SK-N-MC (cell line): ENCODE data around the gene DPAGT1.

Experiments used
- EZH2 ChIP-seq: fragments of 200-600 bp; sonication (generic); IDR thresholded peaks from one replicate; pipeline ENCODE4 v1.6.1; 2017; ENCODE audit warnings: antibody characterized with exemption
- POLR2AphosphoS5 ChIP-seq: IDR thresholded peaks from 2 replicates; pipeline ENCODE4 v1.6.1; 2012; ENCODE audit warnings: mild to moderate bottlenecking, low read depth, low read length, borderline replicate concordance

GRCh38 chr11:119112314-119113020 lies 10.8 kb upstream of the DPAGT1 start:
- TF ChIP-seq POLR2AphosphoS5 (no peak), EZH2 (no peak)
